T-helper 17 cell (primary cell): ENCODE data around the gene PTPRD. TPM values are rescaled to one million over a fixed set of nuclear protein-coding genes. Genes with fewer than 3 reads are reported as not detected.

Experiments
- ATAC-seq: fragments of 150-1000 bp; cut with Tn5 transposase; 2 replicates; pipeline ENCODE4 v1.10.0; 2021; ENCODE audit warnings: mild to moderate bottlenecking, moderate library complexity
- DNase-seq, 3 donors: peaks; one replicate each; pipeline versions ENCODE4 v3.0.0 to v3.0.0-alpha.2; 2020 to 2021
- H3K9me3 ChIP-seq: one replicate; pipeline ENCODE4 v1.7.0; 2013; ENCODE audit warnings: low read length, mild to moderate bottlenecking; ENCODE audit not compliant: control insufficient read depth, poor library complexity, severe bottlenecking
- H3K27ac Mint-ChIP-seq: one replicate; pipeline ENCODE4 v1.8.0; 2022; ENCODE audit warnings: mild to moderate bottlenecking, moderate library complexity, mixed read lengths
- H3K27me3 Mint-ChIP-seq: one replicate; pipeline ENCODE4 v1.8.0; 2022; ENCODE audit warnings: mixed read lengths
- H3K36me3 Mint-ChIP-seq: one replicate; pipeline ENCODE4 v1.8.0; 2022; ENCODE audit warnings: low read depth, mixed read lengths
- H3K4me1 Mint-ChIP-seq: one replicate; pipeline ENCODE4 v1.8.0; 2022; ENCODE audit warnings: mild to moderate bottlenecking, mixed read lengths
- H3K4me3 Mint-ChIP-seq: one replicate; pipeline ENCODE4 v1.8.0; 2022; ENCODE audit warnings: mild to moderate bottlenecking, moderate library complexity, mixed read lengths
- total RNA-seq, 4 donors: library from RNA in 2 of 4; stranded (reverse) in 2 of 4; gene quantifications; one replicate each; pipeline ENCODE4 v1.2.3 and lab custom pipeline; 2022 to 2026

PTPRD gene
- total RNA-seq, 2 donors from 2014 or later, result not detected

GRCh38 chr9:10248890-10249289, 363.9 kb downstream of the PTPRD start:
- Mint-ChIP-seq H3K4me1 (no peaks in the 10 kb centered on the region), H3K36me3 (no peaks in the 10 kb centered on the region), H3K27me3 (no peaks in the 10 kb centered on the region), H3K4me3 (no peak overlapping the region), H3K27ac (no peak overlapping the region)
- no peaks in the 10 kb centered on the region for H3K9me3 ChIP-seq
- ATAC-seq, result no peak
- DNase-seq, result no peak

GRCh38 chr9:10242255-10242654, 370.5 kb downstream of the PTPRD start:
- no peaks in the 10 kb centered on the region for H3K27me3 Mint-ChIP-seq
- no peak for ATAC-seq
- H3K36me3 Mint-ChIP-seq, result no peaks in the 10 kb centered on the region
- H3K4me3 Mint-ChIP-seq, result no peak overlapping the region
- no peaks in the 10 kb centered on the region for H3K9me3 ChIP-seq
- H3K4me1 Mint-ChIP-seq, result no peaks in the 10 kb centered on the region
- H3K27ac Mint-ChIP-seq, result no peak overlapping the region
- DNase-seq, result no peak

GRCh38 chr9:10238087-10238486, 374.7 kb downstream of the PTPRD start:
- H3K27ac Mint-ChIP-seq, result no peak overlapping the region
- DNase-seq, result no peak

GRCh38 chr9:10237584-10237983, 375.2 kb downstream of the PTPRD start:
- Mint-ChIP-seq H3K4me3 (no peak overlapping the region), H3K36me3 (no peaks in the 10 kb centered on the region), H3K4me1 (no peaks in the 10 kb centered on the region), H3K27ac (no peak overlapping the region), H3K27me3 (no peaks in the 10 kb centered on the region)
- no peaks in the 10 kb centered on the region for H3K9me3 ChIP-seq
- DNase-seq (no peak), ATAC-seq (no peak)

More at GRCh38 chr9:10238087-10238486, 374.7 kb downstream of the PTPRD start:
- no peak for ATAC-seq
- no peak overlapping the region for H3K4me3 Mint-ChIP-seq
- no peaks in the 10 kb centered on the region for H3K27me3 Mint-ChIP-seq
- H3K4me1 Mint-ChIP-seq, result no peaks in the 10 kb centered on the region
- H3K36me3 Mint-ChIP-seq, result no peaks in the 10 kb centered on the region
- H3K9me3 ChIP-seq, result no peaks in the 10 kb centered on the region

- no peaks in the 10 kb centered on the region for H3K36me3 Mint-ChIP-seq
- DNase-seq, result no peak
- no peaks in the 10 kb centered on the region for H3K27me3 Mint-ChIP-seq
- no peaks in the 10 kb centered on the region for H3K4me1 Mint-ChIP-seq
- H3K9me3 ChIP-seq, result no peaks in the 10 kb centered on the region
- no peak overlapping the region for H3K27ac Mint-ChIP-seq
- ATAC-seq, result no peak
- no peak overlapping the region for H3K4me3 Mint-ChIP-seq
Observed at GRCh38 chr9:10236161-10236560, 376.6 kb downstream of the PTPRD start.

GRCh38 chr9:10235376-10235775, 377.4 kb downstream of the PTPRD start:
- ATAC-seq, result no peak
- no peak for DNase-seq
- H3K4me1 Mint-ChIP-seq, result no peaks in the 10 kb centered on the region
- H3K27me3 Mint-ChIP-seq, result no peaks in the 10 kb centered on the region
- no peak overlapping the region for H3K4me3 Mint-ChIP-seq
- H3K9me3 ChIP-seq, result no peaks in the 10 kb centered on the region
- H3K27ac Mint-ChIP-seq, result no peak overlapping the region
- H3K36me3 Mint-ChIP-seq, result no peaks in the 10 kb centered on the region

GRCh38 chr9:10232352-10232930, 380.4 kb downstream of the PTPRD start:
- Mint-ChIP-seq H3K36me3 (no peaks in the 10 kb centered on the region), H3K4me3 (no peak overlapping the region), H3K27me3 (no peaks in the 10 kb centered on the region), H3K4me1 (no peaks in the 10 kb centered on the region), H3K27ac (no peak overlapping the region)
- DNase-seq (no peak), ATAC-seq (no peak)
- H3K9me3 ChIP-seq, result no peaks in the 10 kb centered on the region

GRCh38 chr9:10230512-10230911, 382.3 kb downstream of the PTPRD start:
- Mint-ChIP-seq H3K4me1 (no peaks in the 10 kb centered on the region), H3K36me3 (no peaks in the 10 kb centered on the region), H3K27me3 (no peaks in the 10 kb centered on the region), H3K27ac (no peak overlapping the region), H3K4me3 (no peak overlapping the region)
- ATAC-seq, result no peak
- DNase-seq, result no peak
- H3K9me3 ChIP-seq, result no peaks in the 10 kb centered on the region

- no peaks in the 10 kb centered on the region for H3K4me1 Mint-ChIP-seq
Observed at GRCh38 chr9:10228082-10228481, 384.7 kb downstream of the PTPRD start.

DNA sequence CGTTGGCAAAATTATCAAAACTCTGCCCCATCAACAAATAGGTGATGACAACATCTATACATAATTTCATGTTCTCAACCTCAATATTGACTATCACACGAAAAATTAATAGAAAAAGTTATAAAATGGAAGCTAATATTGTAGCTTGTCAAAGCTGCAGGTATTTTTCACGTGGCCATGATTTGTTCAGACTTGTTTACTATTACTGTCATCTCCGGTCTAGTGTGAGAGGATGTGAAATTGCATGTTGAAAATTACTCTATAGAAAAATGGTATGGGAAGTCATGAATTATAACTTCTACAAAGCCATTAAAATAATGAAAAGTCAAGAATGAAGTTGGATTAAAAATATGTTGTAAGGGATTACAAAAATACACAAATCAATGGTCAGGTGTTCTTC, 385.8 kb downstream of the PTPRD start:
- no peak for ATAC-seq
- Mint-ChIP-seq H3K36me3 (no peaks in the 10 kb centered on the region), H3K4me3 (no peak overlapping the region), H3K27ac (no peak overlapping the region), H3K4me1 (no peaks in the 10 kb centered on the region), H3K27me3 (no peaks in the 10 kb centered on the region)
- DNase-seq, result no peak
- H3K9me3 ChIP-seq, result no peaks in the 10 kb centered on the region

More at GRCh38 chr9:10228082-10228481, 384.7 kb downstream of the PTPRD start:
- H3K36me3 Mint-ChIP-seq, result no peaks in the 10 kb centered on the region
- no peak for ATAC-seq
- no peak for DNase-seq
- no peaks in the 10 kb centered on the region for H3K27me3 Mint-ChIP-seq
- H3K4me3 Mint-ChIP-seq, result no peak overlapping the region
- H3K9me3 ChIP-seq, result no peaks in the 10 kb centered on the region
- no peak overlapping the region for H3K27ac Mint-ChIP-seq

DNA sequence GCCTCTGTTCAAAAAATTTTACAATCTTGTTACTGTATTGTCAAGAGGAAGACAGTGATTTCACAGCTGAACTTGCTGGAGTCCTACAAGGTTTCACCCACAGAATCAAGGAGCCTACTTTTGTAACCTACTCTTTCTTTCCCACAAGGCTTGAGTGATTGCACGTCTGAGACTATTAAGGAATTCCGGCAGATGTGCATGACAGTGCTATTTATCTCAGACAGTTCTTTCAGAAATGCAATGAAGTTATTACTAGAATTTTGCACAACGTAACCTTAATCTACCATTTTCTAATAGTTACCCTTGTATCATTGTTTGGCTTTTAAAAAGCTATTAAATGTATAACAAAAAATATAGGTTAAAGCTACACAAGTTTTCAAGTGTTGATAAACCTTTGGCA, 400.1 kb downstream of the PTPRD start:
- Mint-ChIP-seq H3K4me1 (no peaks in the 10 kb centered on the region), H3K4me3 (no peak overlapping the region), H3K27me3 (no peaks in the 10 kb centered on the region), H3K27ac (no peak overlapping the region), H3K36me3 (no peaks in the 10 kb centered on the region)
- H3K9me3 ChIP-seq, result no peaks in the 10 kb centered on the region
- DNase-seq (no peak), ATAC-seq (no peak)

GRCh38 chr9:10208691-10209069, 404.1 kb downstream of the PTPRD start:
- H3K9me3 ChIP-seq, result no peaks in the 10 kb centered on the region
- Mint-ChIP-seq H3K27ac (no peak overlapping the region), H3K27me3 (no peaks in the 10 kb centered on the region), H3K36me3 (no peaks in the 10 kb centered on the region), H3K4me3 (no peak overlapping the region), H3K4me1 (no peaks in the 10 kb centered on the region)
- no peak for ATAC-seq
- no peak for DNase-seq

- no peaks in the 10 kb centered on the region for H3K36me3 Mint-ChIP-seq
- DNase-seq, result no peak
- no peaks in the 10 kb centered on the region for H3K27me3 Mint-ChIP-seq
- no peak overlapping the region for H3K4me3 Mint-ChIP-seq
- no peak overlapping the region for H3K27ac Mint-ChIP-seq
- H3K9me3 ChIP-seq, result no peaks in the 10 kb centered on the region
- ATAC-seq, result no peak
- H3K4me1 Mint-ChIP-seq, result no peaks in the 10 kb centered on the region
Observed at GRCh38 chr9:10204276-10204675, 408.5 kb downstream of the PTPRD start.

GRCh38 chr9:10173561-10173960, 439.2 kb downstream of the PTPRD start:
- Mint-ChIP-seq H3K4me1 (no peaks in the 10 kb centered on the region), H3K36me3 (no peaks in the 10 kb centered on the region), H3K4me3 (no peak overlapping the region), H3K27ac (no peak overlapping the region), H3K27me3 (no peaks in the 10 kb centered on the region)
- H3K9me3 ChIP-seq, result no peaks in the 10 kb centered on the region
- DNase-seq (no peak), ATAC-seq (no peak)
